ENCODE data around the gene RAB35. TPM values are rescaled to one million over a fixed set of nuclear protein-coding genes. Genes with fewer than 3 reads are reported as not detected.

The RAB35 gene
- total RNA-seq, result 10 to 100 TPM; 71.2 to 71.3 TPM

GRCh38 chr12:120116441-120116791 lies at the start of gene RAB35:
RAB35 (minus strand) TSS chr12:120116753; CDS start chr12:120116650, 103 bp downstream.
- POLR2A ChIA-PET, result interaction anchor here (0.6 to 3.2 kb wide), 11 partner anchors 10 to 202 kb away, joined by 3 to 41 read pairs (median 9); partner anchors contain the start of genes BICDL1, RNU4-2 and RPLP0
- CTCF ChIA-PET, result interaction anchor here (1.1 to 2.1 kb wide), 3 partner anchors 29 to 103 kb away, joined by 3 to 10 read pairs (median 8); partner anchors contain the start of gene RPLP0

- ChIA-PET CTCF (no interaction called here), POLR2A (no interaction called here)
Observed at GRCh38 chr12:120164293-120164692, 47.7 kb upstream of the RAB35 start.

- POLR2A ChIA-PET, result interaction anchor here (0.6 kb wide), 1 partner anchor 55 kb away, joined by 3 read pairs; no protein-coding TSS in a partner anchor
- CTCF ChIA-PET, result no interaction called here
Observed at GRCh38 chr12:120162763-120163162, 46.2 kb upstream of the RAB35 start.

- ChIA-PET POLR2A (no interaction called here), CTCF (no interaction called here)
Observed at GRCh38 chr12:120161852-120162251, 45.3 kb upstream of the RAB35 start.

- ChIA-PET POLR2A (interaction anchor here (0.7 kb wide), 1 partner anchor 231 kb away, joined by 3 read pairs; no protein-coding TSS in a partner anchor), CTCF (no interaction called here)
Observed at GRCh38 chr12:120159509-120160237, 43.1 kb upstream of the RAB35 start.

- POLR2A ChIA-PET, result interaction anchor here (0.6 kb wide), 1 partner anchor 10 kb away, joined by 3 read pairs; no protein-coding TSS in a partner anchor
- CTCF ChIA-PET, result no interaction called here
Observed at GRCh38 chr12:120158351-120158750, 41.8 kb upstream of the RAB35 start.

- ChIA-PET CTCF (no interaction called here), POLR2A (interaction anchor here (0.6 kb wide), 1 partner anchor 11 kb away, joined by 3 read pairs; no protein-coding TSS in a partner anchor)
Observed at GRCh38 chr12:120157678-120158077, 41.1 kb upstream of the RAB35 start.

GRCh38 chr12:120156315-120157259 lies 40.0 kb upstream of the RAB35 start:
- POLR2A ChIA-PET, result no interaction called here
- CTCF ChIA-PET, result no interaction called here

- ChIA-PET CTCF (no interaction called here), POLR2A (interaction anchor here (0.5 kb wide), 1 partner anchor 11 kb away, joined by 7 read pairs; no protein-coding TSS in a partner anchor)
Observed at GRCh38 chr12:120155072-120155471, 38.5 kb upstream of the RAB35 start.

- CTCF ChIA-PET, result interaction anchor here (1.3 kb wide), 1 partner anchor 45 kb away, joined by 3 read pairs; no protein-coding TSS in a partner anchor
Observed at GRCh38 chr12:120150919-120151525, 34.5 kb upstream of the RAB35 start.

GRCh38 chr12:120148011-120148410 lies 31.5 kb upstream of the RAB35 start:
- CTCF ChIA-PET, result interaction anchor here (0.6 kb wide), 1 partner anchor 19 kb away, joined by 3 read pairs; no protein-coding TSS in a partner anchor
- POLR2A ChIA-PET, result no interaction called here

More at GRCh38 chr12:120150919-120151525, 34.5 kb upstream of the RAB35 start:
- POLR2A ChIA-PET, result no interaction called here

GRCh38 chr12:120145164-120145563 lies 28.6 kb upstream of the RAB35 start:
- CTCF ChIA-PET, result no interaction called here

GRCh38 chr12:120144215-120144614 lies 27.7 kb upstream of the RAB35 start:
- ChIA-PET CTCF (no interaction called here), POLR2A (no interaction called here)

More at GRCh38 chr12:120145164-120145563, 28.6 kb upstream of the RAB35 start:
- POLR2A ChIA-PET, result no interaction called here

GRCh38 chr12:120142231-120142877 lies 25.8 kb upstream of the RAB35 start:
- ChIA-PET CTCF (no interaction called here), POLR2A (no interaction called here)

- POLR2A ChIA-PET, result no interaction called here
- CTCF ChIA-PET, result no interaction called here
Observed at GRCh38 chr12:120141336-120141735, 24.8 kb upstream of the RAB35 start.

GRCh38 chr12:120140603-120141002 lies 24.1 kb upstream of the RAB35 start:
- ChIA-PET POLR2A (no interaction called here), CTCF (no interaction called here)

GRCh38 chr12:120139958-120140357 lies 23.4 kb upstream of the RAB35 start:
- CTCF ChIA-PET, result no interaction called here
- POLR2A ChIA-PET, result no interaction called here

GRCh38 chr12:120138366-120138765 lies 21.8 kb upstream of the RAB35 start:
- POLR2A ChIA-PET, result no interaction called here
- CTCF ChIA-PET, result no interaction called here

GRCh38 chr12:120137833-120138232 lies 21.3 kb upstream of the RAB35 start:
- POLR2A ChIA-PET, result no interaction called here
- CTCF ChIA-PET, result no interaction called here
